HepG2 (cell line): ENCODE measurements around the gene PKP4. TPM values are rescaled to one million over a fixed set of nuclear protein-coding genes. Genes with fewer than 3 reads are reported as not detected.

ENCODE experiments used
- AHR ChIP-seq: IDR thresholded peaks from 2 replicates; pipeline ENCODE4 v1.6.1; 2018; ENCODE audit warnings: missing genetic modification reagents, missing compliant biosample characterization
- BCL6 ChIP-seq: IDR thresholded peaks from 2 replicates; pipeline ENCODE4 v1.6.1; 2016; ENCODE audit warnings: missing genetic modification reagents, missing compliant biosample characterization
- BHLHE40 ChIP-seq: IDR thresholded peaks from 2 replicates; pipeline ENCODE4 v1.6.1; 2011; ENCODE audit warnings: low read length, improper control_type of control experiment
- CBX5 ChIP-seq: sonication (generic); formaldehyde crosslinking; IDR thresholded peaks from 2 replicates; pipeline ENCODE4 v1.4.0; 2020; ENCODE audit warnings: missing genetic modification reagents, borderline replicate concordance
- FUBP1 ChIP-seq: sonication (generic); formaldehyde crosslinking; IDR thresholded peaks from 2 replicates; pipeline ENCODE4 v1.5.1; 2020; ENCODE audit warnings: missing genetic modification reagents, mild to moderate bottlenecking, borderline replicate concordance
- HDAC1 ChIP-seq: sonication (generic); formaldehyde crosslinking; IDR thresholded peaks from 2 replicates; pipeline ENCODE4 v1.5.1; 2020; ENCODE audit warnings: mild to moderate bottlenecking, missing genetic modification reagents
- HDAC2 ChIP-seq: sonication (generic); formaldehyde crosslinking; IDR thresholded peaks from 2 replicates; pipeline ENCODE4 v1.4.0; 2020; ENCODE audit warnings: missing genetic modification reagents
- HOXA5 ChIP-seq: sonication (generic); formaldehyde crosslinking; IDR thresholded peaks from 2 replicates; pipeline ENCODE4 v1.4.0; 2020; ENCODE audit warnings: missing genetic modification reagents
- KDM1A ChIP-seq: IDR thresholded peaks from 2 replicates; pipeline ENCODE4 v1.6.1; 2016; ENCODE audit warnings: missing compliant biosample characterization
- MIER2 ChIP-seq: IDR thresholded peaks from 2 replicates; pipeline ENCODE4 v1.6.1; 2016; ENCODE audit warnings: missing biosample characterization, missing genetic modification reagents
- MIXL1 ChIP-seq: IDR thresholded peaks from 2 replicates; pipeline ENCODE4 v1.6.1; 2016
- MTA1 ChIP-seq: sonication (generic); formaldehyde crosslinking; IDR thresholded peaks from 2 replicates; pipeline ENCODE4 v1.4.0; 2020; ENCODE audit warnings: missing genetic modification reagents, mild to moderate bottlenecking, borderline replicate concordance
- PATZ1 ChIP-seq: sonication (generic); formaldehyde crosslinking; IDR thresholded peaks from 2 replicates; pipeline ENCODE4 v1.4.0; 2020; ENCODE audit warnings: missing genetic modification reagents
- RCOR2 ChIP-seq: IDR thresholded peaks from 2 replicates; pipeline ENCODE4 v1.6.1; 2016; ENCODE audit warnings: missing biosample characterization, missing genetic modification reagents
- SKI ChIP-seq: fragments of 450-650 bp; IDR thresholded peaks from one replicate; pipeline ENCODE4 v1.6.1; 2018; ENCODE audit warnings: mild to moderate bottlenecking; ENCODE audit not compliant: partially characterized antibody
- TGIF2 ChIP-seq: IDR thresholded peaks from 2 replicates; pipeline ENCODE4 v1.6.1; 2016; ENCODE audit warnings: control low read depth, missing compliant biosample characterization
- ZFP36L1 ChIP-seq: sonication (generic); formaldehyde crosslinking; IDR thresholded peaks from 2 replicates; pipeline ENCODE4 v1.8.0; 2022; ENCODE audit warnings: mild to moderate bottlenecking, missing genetic modification reagents, moderate library complexity
- ZMYM2 ChIP-seq: sonication (generic); formaldehyde crosslinking; IDR thresholded peaks from 2 replicates; pipeline ENCODE4 v1.8.0; 2022; ENCODE audit warnings: mild to moderate bottlenecking, missing genetic modification reagents
- ZNF124 ChIP-seq: sonication (generic); formaldehyde crosslinking; IDR thresholded peaks from 2 replicates; pipeline ENCODE4 v1.4.0; 2020; ENCODE audit warnings: missing genetic modification reagents
- ZNF687 ChIP-seq: sonication (generic); formaldehyde crosslinking; IDR thresholded peaks from 2 replicates; pipeline ENCODE4 v1.5.1; 2020; ENCODE audit warnings: mild to moderate bottlenecking, missing genetic modification reagents, moderate library complexity
- ZNF792 ChIP-seq: IDR thresholded peaks from 2 replicates; pipeline ENCODE4 v1.6.1; 2016
- ZSCAN29 ChIP-seq: sonication (generic); formaldehyde crosslinking; conservative IDR thresholded peaks from 2 replicates; pipeline ENCODE4 v1.4.0; 2020; ENCODE audit warnings: mild to moderate bottlenecking, missing genetic modification reagents
- polyA plus RNA-seq, 8 experiments: library from polyadenylated mRNA; depleted of rRNA in 3 of 8; stranded (reverse) in 7 of 8; unstranded in 1 of 8; fragments of >200 nt; fragmentation: Illumina TruSeq in 4 of 8; extraction: Trizol in 4 of 8; gene quantifications; 2 replicates each; pipeline versions ENCODE4 v1.2.1 to v1.2.3, GENCODE V29; 2011 to 2016; ENCODE audit warnings: low read depth in 4 of 8, missing spikeins in 1 of 8, mixed read lengths in 1 of 8; ENCODE audit not compliant: insufficient read depth in 1 of 8
- total RNA-seq, 5 experiments: library from RNA; depleted of rRNA; stranded (reverse); fragments of >200 nt; fragmentation: Illumina TruSeq; extraction: Trizol; gene quantifications; 2 replicates each; pipeline ENCODE4 v1.2.3, GENCODE V29; 2016; ENCODE audit warnings: low read depth in 1 of 5

The PKP4 gene
- total and polyA plus RNA-seq, 2 of the 13 experiments (the other 11 are each of a cell fraction or from before 2014, with no cell fraction given) = 80.9 to 90.5 TPM

- TF ChIP-seq KDM1A (CRISPR knock-in tag) (peak; percentile 84), PATZ1 (peak; percentile 90), MTA1 (CRISPR knock-in tag) (0 out of 2 replicates have a peak, but pooled peaks have one; percentile 45), CBX5 (peak; percentile 95; the same call in 1 of the 2 replicates), TGIF2 (CRISPR knock-in tag) (peak; percentile 75; the same call in 1 of the 2 replicates), HDAC1 (CRISPR knock-in tag) (peak; percentile 89), BHLHE40 (peak; percentile 97), FUBP1 (CRISPR knock-in tag) (0 out of 2 replicates have a peak, but pooled peaks have one; percentile 55), AHR (CRISPR knock-in tag) (peak; percentile 96; the same call in 1 of the 2 replicates), BCL6 (CRISPR knock-in tag) (peak; percentile 75), ZMYM2 (CRISPR knock-in tag) (peak; percentile 87), MIER2 (CRISPR knock-in tag) (0 out of 2 replicates have a peak, but pooled peaks have one; percentile 78), RCOR2 (peak; percentile 88), ZNF792 (CRISPR knock-in tag) (peak; percentile 91), MIXL1 (CRISPR knock-in tag) (peak; percentile 49; the same call in 1 of the 2 replicates), ZFP36L1 (CRISPR knock-in tag) (0 out of 2 replicates have a peak, but pooled peaks have one; percentile 52), HDAC2 (CRISPR knock-in tag) (peak; percentile 96), ZNF687 (CRISPR knock-in tag) (peak; percentile 37; the same call in 1 of the 2 replicates), ZNF124 (CRISPR knock-in tag) (peak; percentile 87; the same call in 1 of the 2 replicates), HOXA5 (CRISPR knock-in tag) (peak; percentile 82), SKI (peak; percentile 38), ZSCAN29 (CRISPR knock-in tag) (0 out of 2 replicates have a peak, but pooled peaks have one; percentile 13)
These were observed 239.0 kb downstream of the PKP4 start (continued) for GRCh38 chr2:158695744-158696143.
